GM03348 (cell line): ENCODE data around the gene CAMTA1.
"Not testable (repeated sequence)": the region's sequence is repeated elsewhere in the genome, so short reads cannot be mapped to it uniquely, and the experiment has no call there.

ENCODE experiments used
- DNase-seq: peaks from one replicate; pipeline ENCODE4 v3.0.0; 2012; ENCODE audit warnings: low spot score

The CAMTA1 gene

GRCh38 chr1:7150724-7151280 lies 365.5 kb downstream of the CAMTA1 start:
- DNase-seq: no peak

GRCh38 chr1:7151978-7152377 lies 366.7 kb downstream of the CAMTA1 start:
- DNase-seq: no peak

GRCh38 chr1:7152655-7153054 lies 367.4 kb downstream of the CAMTA1 start:
- no peak for DNase-seq

GRCh38 chr1:7153464-7153863 lies 368.2 kb downstream of the CAMTA1 start:
- DNase-seq: no peak

- DNase-seq: no peak
Measured at GRCh38 chr1:7159116-7159781, 374.0 kb downstream of the CAMTA1 start.

- DNase-seq: not testable (repeated sequence)
Measured at GRCh38 chr1:7168554-7168953, 383.3 kb downstream of the CAMTA1 start.

- DNase-seq: no peak
Measured at GRCh38 chr1:7171168-7171567, 385.9 kb downstream of the CAMTA1 start.

- DNase-seq: no peak
Measured at GRCh38 chr1:7171574-7171973, 386.3 kb downstream of the CAMTA1 start.

GRCh38 chr1:7172804-7173203 lies 387.6 kb downstream of the CAMTA1 start:
- DNase-seq: no peak

GRCh38 chr1:7174561-7174960 lies 389.3 kb downstream of the CAMTA1 start:
- DNase-seq: no peak

- no peak for DNase-seq
Measured at GRCh38 chr1:7174980-7175906, 390.0 kb downstream of the CAMTA1 start.

GRCh38 chr1:7177021-7177420 lies 391.8 kb downstream of the CAMTA1 start:
- DNase-seq: no peak

- no peak for DNase-seq
Measured at GRCh38 chr1:7177438-7178146, 392.3 kb downstream of the CAMTA1 start.

- no peak for DNase-seq
Measured at GRCh38 chr1:7178336-7178735, 393.1 kb downstream of the CAMTA1 start.

GRCh38 chr1:7178741-7179140 lies 393.5 kb downstream of the CAMTA1 start:
- DNase-seq: no peak

GRCh38 chr1:7185721-7186120 lies 400.5 kb downstream of the CAMTA1 start:
- DNase-seq: no peak

- DNase-seq: no peak
Measured at GRCh38 chr1:7186382-7187111, 401.3 kb downstream of the CAMTA1 start.

GRCh38 chr1:7187112-7187493 lies 401.8 kb downstream of the CAMTA1 start:
- no peak for DNase-seq

- DNase-seq: no peak
Measured at GRCh38 chr1:7190261-7190660, 405.0 kb downstream of the CAMTA1 start.

GRCh38 chr1:7192453-7192852 lies 407.2 kb downstream of the CAMTA1 start:
- DNase-seq: no peak

- DNase-seq: no peak
Measured at GRCh38 chr1:7196036-7196911, 411.0 kb downstream of the CAMTA1 start.
